ENCODE data around the gene JAKMIP2.
"Not testable (repeated sequence)": the region's sequence is repeated elsewhere in the genome, so short reads cannot be mapped to it uniquely, and the experiment has no call there.

JAKMIP2 gene

DNA sequence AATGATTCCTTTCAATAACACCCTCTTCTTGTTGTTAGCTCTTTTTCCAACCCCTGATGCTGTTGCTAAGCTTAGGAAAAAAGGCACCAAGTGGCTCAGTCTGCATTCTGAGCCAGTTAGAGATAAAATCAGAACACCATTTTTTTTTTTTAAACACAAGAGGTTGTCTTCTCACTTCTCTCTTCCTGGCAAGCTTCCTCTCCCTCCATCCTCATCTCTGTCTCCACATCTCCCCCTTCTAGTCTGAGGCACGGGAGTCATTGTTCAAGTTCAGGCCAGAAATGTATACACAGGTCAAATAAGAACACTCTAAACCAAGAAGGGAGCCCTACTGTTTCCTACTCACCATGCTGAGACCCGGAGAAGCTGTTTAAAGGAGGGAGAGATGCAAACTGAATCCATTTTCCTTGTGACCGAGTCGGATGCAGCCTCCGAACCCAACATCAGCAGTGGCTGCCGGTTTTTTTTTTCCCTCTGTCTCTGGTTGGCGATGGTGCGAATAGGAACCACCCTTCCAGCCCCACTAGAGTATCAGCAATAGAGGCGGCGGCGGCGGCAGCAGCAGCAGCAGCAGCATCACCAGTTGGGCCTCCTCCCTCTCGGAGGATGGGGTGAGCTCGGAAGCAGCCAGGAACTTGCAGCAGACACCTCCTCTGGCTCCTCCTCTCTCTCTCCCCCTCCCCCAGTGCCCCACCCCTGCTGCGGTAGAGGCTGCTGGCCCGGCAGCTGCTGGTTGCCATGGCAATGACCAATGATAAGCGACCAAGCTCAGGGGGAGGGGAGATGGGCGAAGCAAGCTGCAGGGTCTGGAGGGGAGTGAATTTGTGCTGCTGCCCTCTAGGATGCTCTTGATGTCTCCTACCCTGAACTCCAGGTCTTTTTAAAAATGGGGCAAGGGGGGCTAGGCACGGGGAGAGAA is at the start of gene JAKMIP2:
Gene JAKMIP2 (minus strand): TSS at position 619 of the 919 bp plus-strand sequence. CDS start 110,922 bp downstream, outside the sequence.
- peak; percentile 57 to 62 for DNase-seq (ENCODE audit: extremely low read depth in 1 of 2, low read depth in 1 of 2)

- DNase-seq (ENCODE audit: extremely low read depth in 1 of 2, low read depth in 1 of 2): no peak
These were observed 48.9 kb upstream of the JAKMIP2 start, which contains the start of gene SPINK1 for GRCh38 chr5:147831465-147831864. Gene SPINK1 (minus strand): TSS chr5:147831671. CDS start chr5:147831577, 94 bp downstream.

DNA sequence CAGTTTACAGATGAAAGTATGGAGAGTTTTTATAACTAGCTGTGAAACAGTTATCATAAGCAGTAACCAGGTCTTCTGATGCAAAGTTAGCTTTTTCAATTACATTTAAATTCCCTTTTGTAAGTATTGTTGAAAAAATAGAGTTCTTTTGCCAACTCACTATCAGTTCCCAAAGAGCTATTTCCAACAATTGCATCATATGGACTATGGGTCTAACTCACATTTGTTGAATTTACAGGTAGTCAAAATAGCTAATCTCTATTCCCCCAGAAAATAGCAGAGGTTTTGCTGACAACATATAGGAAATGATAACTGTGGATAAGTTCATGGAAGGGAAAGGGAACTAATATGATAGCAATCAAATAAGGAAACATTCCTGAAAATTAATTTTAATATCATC is 47.5 kb upstream of the JAKMIP2 start:
- no peak for DNase-seq (ENCODE audit: extremely low read depth in 1 of 2, low read depth in 1 of 2)

- DNase-seq (ENCODE audit: extremely low read depth in 1 of 2, low read depth in 1 of 2): not testable (repeated sequence)
These were observed 44.5 kb upstream of the JAKMIP2 start for GRCh38 chr5:147827017-147827416.

GRCh38 chr5:147826361-147826760 is 43.8 kb upstream of the JAKMIP2 start:
- DNase-seq (ENCODE audit: extremely low read depth in 1 of 2, low read depth in 1 of 2): no peak

DNA sequence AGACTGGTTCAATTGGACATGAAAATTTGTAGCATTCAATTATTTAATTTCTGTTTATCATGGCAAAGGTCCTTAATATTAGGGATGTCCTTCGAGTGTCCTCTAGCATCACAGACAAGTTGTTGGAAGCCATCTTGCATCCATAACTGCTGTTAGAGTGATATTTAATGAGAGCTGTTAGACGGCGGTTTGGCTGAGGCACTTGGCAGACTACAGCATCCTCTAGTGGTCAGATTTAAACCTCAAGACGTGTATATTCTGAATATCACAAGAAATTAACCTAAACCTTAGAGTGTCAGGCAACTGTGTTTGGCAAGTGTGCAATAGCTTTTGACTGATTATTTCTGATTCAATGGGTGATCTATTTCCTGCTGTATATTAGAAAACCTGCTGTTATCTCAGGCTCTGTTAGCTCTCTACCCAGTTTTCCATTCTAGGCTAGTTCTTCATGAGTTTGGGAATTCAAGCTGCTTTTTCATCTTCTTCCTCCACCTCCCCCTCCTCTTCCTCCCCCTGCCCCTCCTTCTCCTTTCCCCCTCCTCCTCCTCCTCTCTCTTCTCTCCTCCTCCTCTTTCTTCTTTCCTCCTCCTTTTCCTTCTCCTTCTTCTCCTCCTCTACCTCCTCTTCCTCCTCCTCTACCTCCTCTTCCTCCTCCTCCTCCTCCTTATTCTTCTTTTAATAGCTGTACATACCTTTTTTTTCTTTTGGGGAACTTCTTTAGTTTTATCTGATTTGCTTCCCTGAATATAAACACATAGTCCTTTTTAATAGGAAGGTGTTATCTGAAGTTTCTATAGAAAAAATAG is 40.4 kb upstream of the JAKMIP2 start:
- DNase-seq (ENCODE audit: extremely low read depth in 1 of 2, low read depth in 1 of 2): no peak

- DNase-seq (ENCODE audit: extremely low read depth in 1 of 2, low read depth in 1 of 2): not testable (repeated sequence)
These were observed 39.7 kb upstream of the JAKMIP2 start for GRCh38 chr5:147822222-147822621.

DNA sequence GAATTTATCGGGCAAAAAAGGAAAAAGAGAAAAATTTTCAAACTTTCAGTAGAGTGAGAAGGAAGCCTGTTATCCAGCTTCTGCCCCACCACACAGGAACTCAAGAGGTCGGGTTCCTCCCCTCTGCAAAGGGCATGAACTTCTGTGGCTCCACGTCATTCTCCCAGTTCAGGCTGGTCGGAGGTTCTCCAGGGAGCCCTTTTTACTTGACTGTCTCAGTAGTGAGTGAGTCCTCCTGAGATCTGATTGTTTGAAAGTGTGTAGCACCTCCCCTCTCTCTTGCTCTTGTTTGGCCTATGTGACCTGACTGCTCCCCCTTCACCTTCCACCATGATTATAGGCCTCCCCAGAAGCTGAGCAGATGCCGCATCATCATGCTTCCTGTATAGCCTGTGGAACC is 39.2 kb upstream of the JAKMIP2 start:
- DNase-seq (ENCODE audit: extremely low read depth in 1 of 2, low read depth in 1 of 2): no peak

- DNase-seq (ENCODE audit: extremely low read depth in 1 of 2, low read depth in 1 of 2): no peak
These were observed 36.8 kb upstream of the JAKMIP2 start for GRCh38 chr5:147819261-147819770.

DNA sequence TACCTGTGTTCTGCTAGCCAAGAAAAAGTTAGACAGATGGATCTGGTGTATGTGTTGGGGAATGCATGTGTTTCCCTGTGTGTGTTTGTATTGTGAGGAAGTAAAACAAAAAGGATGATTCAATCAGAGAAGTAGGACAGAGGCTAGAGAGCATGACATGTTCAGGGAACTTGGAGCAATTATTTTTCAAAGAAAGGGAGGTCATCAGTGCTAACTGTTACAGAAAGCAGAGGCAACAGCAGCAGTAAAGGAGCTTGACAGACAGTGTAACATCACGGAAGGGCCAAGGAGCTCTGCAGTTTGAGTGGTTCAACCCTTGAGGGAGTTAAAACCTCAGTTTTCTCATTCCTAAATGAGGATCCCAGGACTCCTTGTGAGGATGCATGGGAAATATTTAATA is 35.8 kb upstream of the JAKMIP2 start:
- DNase-seq (ENCODE audit: extremely low read depth in 1 of 2, low read depth in 1 of 2): no peak

GRCh38 chr5:147813696-147814095 is 31.2 kb upstream of the JAKMIP2 start:
- no peak for DNase-seq (ENCODE audit: extremely low read depth in 1 of 2, low read depth in 1 of 2)

DNA sequence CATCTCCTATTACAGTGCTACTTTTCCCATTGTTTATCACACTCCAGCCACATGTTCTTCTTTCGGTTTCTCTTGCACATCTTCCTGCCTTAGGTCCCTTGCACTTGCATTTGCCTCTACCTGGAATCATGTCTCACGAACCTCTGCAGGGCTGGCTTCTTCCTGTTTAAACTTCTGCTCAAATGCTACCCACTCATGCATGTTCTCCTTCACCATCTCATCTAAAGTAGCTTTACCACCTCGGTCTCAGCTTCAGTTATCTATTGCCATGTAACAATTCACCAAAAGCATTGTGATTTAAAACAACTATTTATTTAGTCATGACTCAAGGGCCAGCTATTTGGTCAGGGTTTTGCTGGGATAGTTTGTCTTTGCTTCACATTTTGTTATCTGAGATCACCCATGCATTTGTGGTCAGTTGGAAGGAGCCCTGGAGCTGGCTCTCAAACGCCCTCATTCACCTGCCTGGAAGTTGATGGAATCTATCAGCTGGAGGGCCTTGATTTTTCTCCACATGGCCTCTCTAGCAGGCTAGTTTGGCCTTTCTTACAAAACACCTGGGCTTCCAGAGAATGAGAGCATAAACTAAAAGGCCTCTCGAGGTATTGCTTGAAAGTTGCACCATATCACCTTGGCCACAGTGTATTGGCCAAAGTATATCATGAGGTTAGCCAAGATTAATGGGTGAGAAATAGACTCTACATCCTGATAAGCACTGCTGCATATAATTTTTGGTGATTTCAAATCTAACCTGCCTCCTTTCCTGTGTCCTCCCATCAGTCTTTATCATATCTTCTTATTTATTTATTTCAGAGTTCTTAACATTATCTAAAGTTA is 27.5 kb upstream of the JAKMIP2 start:
- no peak for DNase-seq (ENCODE audit: extremely low read depth in 1 of 2, low read depth in 1 of 2)

GRCh38 chr5:147805030-147805454 is 22.5 kb upstream of the JAKMIP2 start:
- DNase-seq (ENCODE audit: extremely low read depth in 1 of 2, low read depth in 1 of 2): no peak

DNA sequence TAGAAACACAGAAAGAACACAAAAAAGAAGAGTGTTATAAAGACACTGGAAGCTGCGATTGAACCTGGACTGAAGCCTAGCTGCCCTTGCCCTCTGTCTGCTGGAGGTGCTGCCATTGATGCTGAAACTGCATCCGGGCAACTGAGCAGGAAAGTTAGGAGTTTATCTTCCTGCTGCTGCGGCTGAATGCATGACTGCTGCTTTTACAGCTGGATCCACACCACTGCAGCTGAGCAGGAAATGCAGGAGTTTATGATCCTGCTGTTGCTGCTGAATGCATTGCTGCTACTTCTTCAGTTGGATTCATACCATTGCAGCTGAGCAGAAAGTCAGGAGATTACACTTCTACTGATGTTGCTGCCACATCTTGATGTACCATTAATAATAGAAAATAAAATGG is 21.8 kb upstream of the JAKMIP2 start:
- DNase-seq (ENCODE audit: extremely low read depth in 1 of 2, low read depth in 1 of 2): no peak

DNA sequence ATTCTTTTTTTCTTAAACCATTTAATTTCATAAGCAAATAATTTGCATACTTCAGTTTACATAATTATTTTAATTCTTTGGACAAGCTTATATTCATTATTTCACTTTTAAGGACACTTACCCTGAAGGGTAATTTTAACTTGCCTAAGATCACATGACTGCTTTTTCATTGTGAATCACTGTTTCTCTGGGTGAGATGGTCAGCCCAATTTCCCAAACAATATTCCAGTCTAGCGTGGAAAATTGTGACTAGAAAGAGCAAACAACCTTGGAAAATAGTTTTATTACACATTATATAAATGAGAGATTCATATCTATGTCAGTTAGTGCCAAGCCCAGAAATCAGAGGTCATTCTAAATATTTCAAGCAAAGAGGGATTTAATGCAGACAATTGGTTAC is 21.4 kb upstream of the JAKMIP2 start:
- DNase-seq (ENCODE audit: extremely low read depth in 1 of 2, low read depth in 1 of 2): no peak

- DNase-seq (ENCODE audit: extremely low read depth in 1 of 2, low read depth in 1 of 2): not testable (repeated sequence)
These were observed 20.6 kb upstream of the JAKMIP2 start for GRCh38 chr5:147803161-147803560.

GRCh38 chr5:147801461-147801860 is 18.9 kb upstream of the JAKMIP2 start:
- no peak for DNase-seq (ENCODE audit: extremely low read depth in 1 of 2, low read depth in 1 of 2)

GRCh38 chr5:147800491-147800890 is 18.0 kb upstream of the JAKMIP2 start:
- DNase-seq (ENCODE audit: extremely low read depth in 1 of 2, low read depth in 1 of 2): no peak

GRCh38 chr5:147796556-147797308 is 14.2 kb upstream of the JAKMIP2 start:
- no peak for DNase-seq (ENCODE audit: extremely low read depth in 1 of 2, low read depth in 1 of 2)

DNA sequence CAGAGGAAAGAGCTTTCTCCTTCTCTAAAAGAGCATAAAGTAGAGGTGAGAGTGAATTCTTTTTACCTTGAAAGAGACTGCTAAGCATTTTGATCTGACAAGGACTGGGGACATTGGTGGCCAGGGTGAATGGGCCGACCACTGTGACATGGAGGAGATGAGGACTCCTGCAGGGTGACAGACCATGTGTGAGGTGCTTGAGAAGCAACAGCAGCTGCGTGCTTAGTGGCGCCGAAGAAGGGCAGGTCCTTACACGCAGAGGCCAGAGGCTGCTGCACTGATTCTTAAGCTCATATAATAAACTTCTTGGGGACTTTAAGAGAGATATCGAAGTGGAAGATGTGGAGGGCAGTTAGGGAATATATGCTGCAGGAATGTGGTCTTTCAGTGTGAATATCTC is 8.7 kb upstream of the JAKMIP2 start:
- DNase-seq (ENCODE audit: extremely low read depth in 1 of 2, low read depth in 1 of 2): no peak
